ENCODE measurements around the gene SERINC2. TPM values are rescaled to one million over a fixed set of nuclear protein-coding genes. Genes with fewer than 3 reads are reported as not detected.

SERINC2 gene
- total and polyA plus RNA-seq, 9 donors: 0.25 to 15.2 (median 1.5) TPM; not detected in 1

DNA sequence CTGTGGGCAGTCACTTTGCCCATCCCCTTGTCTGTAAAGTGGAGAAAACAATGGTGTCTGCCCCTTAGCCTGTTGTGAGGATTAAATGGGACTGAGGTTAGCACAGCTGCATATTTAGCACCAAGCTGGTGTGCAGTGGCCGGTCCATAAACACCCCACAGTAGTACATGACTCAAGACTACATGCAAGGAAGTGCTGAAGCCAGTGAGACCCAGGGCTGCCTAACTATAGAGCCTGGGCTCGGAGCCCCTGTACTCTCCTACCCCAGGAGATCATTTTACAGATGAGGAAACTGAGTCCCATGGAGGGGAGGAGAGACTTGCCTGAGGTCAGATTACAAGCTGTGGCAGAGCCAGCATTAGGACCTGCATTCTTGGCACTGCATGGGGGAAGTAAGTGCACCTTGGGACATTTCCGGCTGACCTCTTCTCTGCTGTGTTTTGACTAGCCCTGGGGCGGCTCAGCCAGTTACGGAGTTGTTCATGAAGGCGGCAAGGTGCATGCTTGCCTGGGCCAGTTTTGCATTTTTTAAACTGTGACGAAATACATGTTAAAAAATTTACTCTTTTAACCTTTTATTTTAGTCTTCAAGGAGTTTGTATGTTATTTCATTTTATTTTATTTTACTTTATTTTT, 3.2 kb downstream of the SERINC2 start:
- Histone ChIP-seq H3K27me3 (no peaks in the 10 kb centered on the region), H3K36me3 (no peaks in the 10 kb centered on the region), H3K9me3 (no peaks in the 10 kb centered on the region), H3K27ac (no peak overlapping the region), H3K4me3 (no peak overlapping the region), H3K4me1 (ENCODE audit: insufficient read depth) (peaks cover 3% of the 10 kb centered on the region)
- DNase-seq: no peak
- TF ChIP-seq POLR2A (IDR thresholded peaks at IDR 0.05) (no peak), EP300 (IDR thresholded peaks at IDR 0.05) (no peak)
- TF ChIP-seq, protein P1, sequence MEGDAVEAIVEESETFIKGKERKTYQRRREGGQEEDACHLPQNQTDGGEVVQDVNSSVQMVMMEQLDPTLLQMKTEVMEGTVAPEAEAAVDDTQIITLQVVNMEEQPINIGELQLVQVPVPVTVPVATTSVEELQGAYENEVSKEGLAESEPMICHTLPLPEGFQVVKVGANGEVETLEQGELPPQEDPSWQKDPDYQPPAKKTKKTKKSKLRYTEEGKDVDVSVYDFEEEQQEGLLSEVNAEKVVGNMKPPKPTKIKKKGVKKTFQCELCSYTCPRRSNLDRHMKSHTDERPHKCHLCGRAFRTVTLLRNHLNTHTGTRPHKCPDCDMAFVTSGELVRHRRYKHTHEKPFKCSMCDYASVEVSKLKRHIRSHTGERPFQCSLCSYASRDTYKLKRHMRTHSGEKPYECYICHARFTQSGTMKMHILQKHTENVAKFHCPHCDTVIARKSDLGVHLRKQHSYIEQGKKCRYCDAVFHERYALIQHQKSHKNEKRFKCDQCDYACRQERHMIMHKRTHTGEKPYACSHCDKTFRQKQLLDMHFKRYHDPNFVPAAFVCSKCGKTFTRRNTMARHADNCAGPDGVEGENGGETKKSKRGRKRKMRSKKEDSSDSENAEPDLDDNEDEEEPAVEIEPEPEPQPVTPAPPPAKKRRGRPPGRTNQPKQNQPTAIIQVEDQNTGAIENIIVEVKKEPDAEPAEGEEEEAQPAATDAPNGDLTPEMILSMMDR (IDR thresholded peaks at IDR 0.05): no peak
- intact Hi-C loops (cut with DNase I): no loop called here
- 65 to 78% (median 73%) methylated on average over 7 of the region's 7 CpGs for WGBS, 3 donors

DNA sequence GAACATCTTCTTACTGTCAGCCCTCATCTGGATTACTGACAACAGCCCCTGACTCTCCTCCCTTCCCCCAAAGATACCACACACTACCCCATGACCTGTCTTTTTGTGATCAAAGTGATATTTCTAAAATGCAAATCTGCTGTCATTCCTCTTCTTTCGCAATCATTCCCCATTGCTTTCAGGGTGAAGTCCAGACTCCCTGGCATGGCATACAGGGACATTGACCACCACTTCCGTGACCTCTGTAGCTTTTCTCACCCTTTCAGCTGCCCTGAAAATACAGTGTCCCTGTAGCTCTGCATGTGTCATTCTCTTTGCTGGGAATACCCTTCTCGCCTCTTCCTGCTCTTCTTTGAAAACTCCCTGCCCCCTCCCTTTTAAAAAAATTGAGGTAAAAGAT, 4.1 kb downstream of the SERINC2 start:
- H3K4me1 ChIP-seq (ENCODE audit: insufficient read depth): peaks cover 3% of the 10 kb centered on the region
- no peaks in the 10 kb centered on the region for H3K36me3 ChIP-seq
- intact Hi-C loops (cut with DNase I): no loop called here
- no peak overlapping the region for H3K27ac ChIP-seq
- no peaks in the 10 kb centered on the region for H3K9me3 ChIP-seq
- 90 to 93% (median 90%) methylated on average over 3 of the region's 3 CpGs for WGBS, 3 donors
- H3K27me3 ChIP-seq: no peaks in the 10 kb centered on the region
- DNase-seq: no peak
- TF ChIP-seq, protein P1 (IDR thresholded peaks at IDR 0.05): no peak
- TF ChIP-seq EP300 (IDR thresholded peaks at IDR 0.05): no peak
- no peak overlapping the region for H3K4me3 ChIP-seq

DNA sequence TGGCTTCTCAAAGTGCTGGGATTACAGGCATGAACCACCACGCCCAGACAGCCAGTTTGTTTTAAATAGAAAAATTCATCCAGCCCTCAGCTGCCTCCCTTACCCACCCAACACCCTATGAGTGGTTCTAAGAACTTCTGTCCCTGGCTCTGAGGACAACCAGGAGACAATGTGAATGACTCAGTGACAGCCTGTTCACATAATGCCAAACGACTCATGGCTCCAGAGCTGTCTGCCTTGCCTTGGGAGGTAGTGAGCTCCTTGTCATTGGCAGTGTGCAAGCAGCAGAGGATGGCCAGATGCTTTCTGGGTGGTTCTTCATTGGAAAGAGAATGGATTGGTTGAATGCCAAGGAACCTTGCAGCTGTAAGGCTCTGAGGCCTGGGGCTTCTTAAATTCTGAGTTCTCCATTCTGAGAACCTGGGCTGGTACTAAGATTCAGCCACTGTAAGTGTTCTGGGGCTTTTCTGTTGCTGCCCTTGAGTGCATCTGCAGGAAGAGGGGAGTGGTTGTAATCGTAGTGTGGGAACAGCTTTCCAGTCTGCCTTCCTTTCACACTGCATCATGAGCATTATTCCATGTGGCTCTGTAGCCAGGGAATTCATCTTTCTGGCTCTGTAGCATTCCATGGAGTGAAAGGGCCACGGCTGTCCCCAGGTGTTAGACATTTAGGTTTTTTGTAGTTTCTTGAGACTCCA, 5.8 kb downstream of the SERINC2 start:
- Histone ChIP-seq H3K9me3 (no peaks in the 10 kb centered on the region), H3K4me1 (ENCODE audit: insufficient read depth) (no peaks in the 10 kb centered on the region), H3K27me3 (no peaks in the 10 kb centered on the region), H3K4me3 (no peak overlapping the region), H3K36me3 (no peaks in the 10 kb centered on the region), H3K27ac (no peak overlapping the region)
- TF ChIP-seq POLR2A (IDR thresholded peaks at IDR 0.05) (no peak), EP300 (IDR thresholded peaks at IDR 0.05) (no peak)
- TF ChIP-seq, protein P1 (IDR thresholded peaks at IDR 0.05): no peak
- DNase-seq: no peak
- intact Hi-C loops (cut with DNase I): no loop called here
- 58 to 64% (median 64%) methylated on average over 4 of the region's 4 CpGs for WGBS, 3 donors

DNA sequence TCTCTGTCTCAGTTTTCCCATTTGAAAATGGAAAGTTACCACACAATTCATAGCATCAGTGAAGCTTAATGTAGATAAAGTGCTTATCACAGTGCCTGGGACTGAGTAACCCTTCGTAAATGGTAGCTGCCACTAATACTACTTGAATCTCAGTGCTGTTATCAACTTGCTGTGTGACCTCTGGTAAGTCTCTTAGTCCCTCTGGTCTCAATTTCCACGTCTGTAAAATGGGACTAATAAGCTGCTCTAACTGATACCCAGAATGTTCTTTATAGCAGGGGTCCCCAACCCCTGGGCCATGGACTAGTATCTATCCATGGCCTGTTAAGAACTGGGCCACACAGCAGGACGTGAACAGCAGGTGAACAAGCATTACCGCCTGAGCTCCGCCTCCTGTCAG, 7.7 kb downstream of the SERINC2 start:
- intact Hi-C loops (cut with DNase I): loop anchor here (2.0 to 10.0 kb wide), 6 partner anchors 127 to 616 kb away; no protein-coding TSS in a partner anchor
- TF ChIP-seq EP300 (IDR thresholded peaks at IDR 0.05) (no peak), POLR2A (IDR thresholded peaks at IDR 0.05) (no peak)
- TF ChIP-seq, protein P1 (IDR thresholded peaks at IDR 0.05): no peak
- H3K4me1 ChIP-seq (ENCODE audit: insufficient read depth): no peaks in the 10 kb centered on the region
- no peak overlapping the region for H3K4me3 ChIP-seq
- DNase-seq: no peak
- WGBS, 3 donors: 80 to 88% (median 85%) methylated on average over 5 of the region's 5 CpGs
- H3K36me3 ChIP-seq: no peaks in the 10 kb centered on the region
- H3K9me3 ChIP-seq: no peaks in the 10 kb centered on the region
- no peaks in the 10 kb centered on the region for H3K27me3 ChIP-seq
- no peak overlapping the region for H3K27ac ChIP-seq
